MCF 10A (cell line): ENCODE data around the gene OOSP4B. TPM values are rescaled to one million over a fixed set of nuclear protein-coding genes. Genes with fewer than 3 reads are reported as not detected.

ENCODE experiments used
- BruUV-seq: library from RNA; stranded (reverse); fragments of 400-500 nt; replicated peaks from 2 replicates; lab custom pipeline; 2021; lab: Mats Ljungman, UMichigan
- CTCF ChIA-PET: fragments of 300-600 bp; sonication (Branson Sonifier 250); formaldehyde crosslinking; extraction: SDS; loops from one replicate; lab custom pipeline; 2021; ENCODE audit warnings: antibody characterized with exemption, inconsistent platforms; lab: Yijun Ruan, JAX
- POLR2A ChIA-PET: fragments of 300-600, 350-650 bp; sonication (Branson Sonifier 250); formaldehyde crosslinking; extraction: SDS; loops from one replicate; lab custom pipeline; 2020; ENCODE audit warnings: antibody characterized with exemption, inconsistent platforms; lab: Yijun Ruan, JAX
- DNase-seq: peaks from one replicate; pipeline ENCODE4 v3.0.0-alpha.2; 2018; ENCODE audit not compliant: unreplicated experiment
- H3K27ac Mint-ChIP-seq: one replicate; pipeline ENCODE4 v1.8.0; 2022; ENCODE audit warnings: mild to moderate bottlenecking, low read depth, mixed read lengths; ENCODE audit not compliant: unreplicated experiment
- H3K27me3 Mint-ChIP-seq: one replicate; pipeline ENCODE4 v1.8.0; 2022; ENCODE audit warnings: mixed read lengths; ENCODE audit not compliant: insufficient read depth, unreplicated experiment
- H3K36me3 Mint-ChIP-seq: one replicate; pipeline ENCODE4 v1.8.0; 2022; ENCODE audit warnings: mild to moderate bottlenecking, moderate library complexity, mixed read lengths; ENCODE audit not compliant: insufficient read depth, unreplicated experiment
- H3K4me1 Mint-ChIP-seq: one replicate; pipeline ENCODE4 v1.8.0; 2022; ENCODE audit warnings: mixed read lengths; ENCODE audit not compliant: insufficient read depth, unreplicated experiment
- H3K4me3 Mint-ChIP-seq: one replicate; pipeline ENCODE4 v1.8.0; 2022; ENCODE audit warnings: mild to moderate bottlenecking, moderate library complexity, mixed read lengths; ENCODE audit not compliant: unreplicated experiment
- H3K9me3 Mint-ChIP-seq: one replicate; pipeline ENCODE4 v1.8.0; 2022; ENCODE audit warnings: mixed read lengths; ENCODE audit not compliant: unreplicated experiment
- intact Hi-C: fragments of 100-400 bp; cut with micrococcal nuclease; formaldehyde crosslinking; loops from 2 replicates; pipeline ENCODE4 v1.14.1; 2022
- total RNA-seq: library from RNA; stranded (reverse); gene quantifications from 2 replicates; pipeline ENCODE4 v1.2.3, GENCODE V29; 2022
- TF ChIP-seq, protein P1 (sequence below): fragments of 200-600 bp; IDR thresholded peaks from one replicate; pipeline ENCODE4 v1.8.0; 2022; ENCODE audit warnings: antibody characterized with exemption, mild to moderate bottlenecking; ENCODE audit not compliant: unreplicated experiment

The OOSP4B gene
- total RNA-seq, 1 experiment from 2014 or later: not detected

DNA sequence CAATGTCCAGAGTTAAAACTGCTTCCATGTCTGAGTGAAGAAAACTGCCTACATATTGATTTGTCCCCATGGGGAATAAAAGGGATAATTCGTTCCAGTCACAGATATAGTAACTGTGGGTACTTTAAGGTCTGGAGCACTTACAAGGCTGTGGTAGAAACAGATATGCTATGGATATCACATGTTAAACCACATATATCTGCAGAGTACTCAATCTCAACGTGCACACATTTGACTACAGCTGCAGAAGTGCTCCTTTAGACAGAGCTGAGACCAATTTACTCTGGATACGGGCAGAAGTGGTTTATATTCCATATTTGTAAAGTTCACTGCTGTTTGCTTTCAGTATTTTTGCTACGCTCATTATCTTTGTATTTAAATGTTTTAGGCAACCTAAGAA is 61.8 kb downstream of the OOSP4B start:
- Mint-ChIP-seq H3K9me3 (no peaks in the 10 kb centered on the region), H3K27ac (no peak overlapping the region), H3K4me3 (no peak overlapping the region), H3K36me3 (no peaks in the 10 kb centered on the region), H3K27me3 (peaks cover 17% of the 10 kb centered on the region), H3K4me1 (no peaks in the 10 kb centered on the region)
- no TSS peak for BruUV-seq
- DNase-seq: no peak
- intact Hi-C loops: no loop called here
- POLR2A ChIA-PET: no interaction called here
- CTCF ChIA-PET: no interaction called here
- TF ChIP-seq, protein P1, sequence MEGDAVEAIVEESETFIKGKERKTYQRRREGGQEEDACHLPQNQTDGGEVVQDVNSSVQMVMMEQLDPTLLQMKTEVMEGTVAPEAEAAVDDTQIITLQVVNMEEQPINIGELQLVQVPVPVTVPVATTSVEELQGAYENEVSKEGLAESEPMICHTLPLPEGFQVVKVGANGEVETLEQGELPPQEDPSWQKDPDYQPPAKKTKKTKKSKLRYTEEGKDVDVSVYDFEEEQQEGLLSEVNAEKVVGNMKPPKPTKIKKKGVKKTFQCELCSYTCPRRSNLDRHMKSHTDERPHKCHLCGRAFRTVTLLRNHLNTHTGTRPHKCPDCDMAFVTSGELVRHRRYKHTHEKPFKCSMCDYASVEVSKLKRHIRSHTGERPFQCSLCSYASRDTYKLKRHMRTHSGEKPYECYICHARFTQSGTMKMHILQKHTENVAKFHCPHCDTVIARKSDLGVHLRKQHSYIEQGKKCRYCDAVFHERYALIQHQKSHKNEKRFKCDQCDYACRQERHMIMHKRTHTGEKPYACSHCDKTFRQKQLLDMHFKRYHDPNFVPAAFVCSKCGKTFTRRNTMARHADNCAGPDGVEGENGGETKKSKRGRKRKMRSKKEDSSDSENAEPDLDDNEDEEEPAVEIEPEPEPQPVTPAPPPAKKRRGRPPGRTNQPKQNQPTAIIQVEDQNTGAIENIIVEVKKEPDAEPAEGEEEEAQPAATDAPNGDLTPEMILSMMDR: no peak

DNA sequence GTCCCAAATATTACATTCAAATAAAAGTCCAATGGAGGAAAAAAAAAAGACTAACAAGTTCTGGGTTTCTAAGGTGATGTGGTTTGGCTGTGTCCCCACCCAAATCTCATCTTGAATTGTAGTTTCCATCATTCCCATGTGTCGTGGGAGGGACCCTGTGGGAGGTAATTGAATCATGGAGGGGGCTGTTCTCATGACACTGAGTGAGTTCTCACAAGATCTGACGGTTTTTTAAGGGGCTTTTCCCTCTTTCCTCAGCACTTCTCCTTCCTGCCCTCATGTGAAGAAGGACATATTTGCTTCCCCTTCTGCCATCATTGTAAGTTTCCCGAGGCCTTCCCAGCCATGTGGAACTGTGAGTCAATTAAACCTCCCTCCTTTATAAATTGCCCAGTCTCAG is 63.6 kb downstream of the OOSP4B start:
- H3K27ac Mint-ChIP-seq: no peak overlapping the region
- no TSS peak for BruUV-seq
- CTCF ChIA-PET: no interaction called here
- TF ChIP-seq, protein P1: no peak
- POLR2A ChIA-PET: no interaction called here
- DNase-seq: no peak
- no peaks in the 10 kb centered on the region for H3K4me1 Mint-ChIP-seq
- no peak overlapping the region for H3K4me3 Mint-ChIP-seq
- intact Hi-C loops: no loop called here
- H3K27me3 Mint-ChIP-seq: peaks cover 35% of the 10 kb centered on the region
- no peaks in the 10 kb centered on the region for H3K9me3 Mint-ChIP-seq
- H3K36me3 Mint-ChIP-seq: no peaks in the 10 kb centered on the region

Other genes with a start within 250 kb of the OOSP4B start
- gene MRPL16, start 206.4 kb upstream of the OOSP4B start, total RNA-seq: 31.8 and 39.8 TPM in 2 replicates
- gene CBLIF, start 171.7 kb upstream of the OOSP4B start, total RNA-seq: not detected in 2 replicates
- gene TCN1, start 150.7 kb upstream of the OOSP4B start, total RNA-seq: not detected in 2 replicates
- not detected in 2 replicates for gene OOSP3, start 138.4 kb upstream of the OOSP4B start, total RNA-seq
- not detected in 2 replicates for gene OOSP1, start 78.7 kb upstream of the OOSP4B start, total RNA-seq
- not detected in 2 replicates for gene OOSP4A, start 53.1 kb upstream of the OOSP4B start, total RNA-seq
- gene OOSP2, start 23.2 kb downstream of the OOSP4B start, total RNA-seq: not detected in 2 replicates
- not detected in 2 replicates for gene MS4A3, start 39.5 kb downstream of the OOSP4B start, total RNA-seq
- not detected in 2 replicates for gene MS4A2, start 71.5 kb downstream of the OOSP4B start, total RNA-seq
- gene MS4A6A, start 165.9 kb downstream of the OOSP4B start, total RNA-seq: not detected in 2 replicates
- gene MS4A4E, start 226.0 kb downstream of the OOSP4B start, total RNA-seq: not detected in 2 replicates